Ovary (tissue), 9 donors: ENCODE results near the gene CAMSAP3. TPM values are rescaled to one million over a fixed set of nuclear protein-coding genes. Genes with fewer than 3 reads are reported as not detected.

Experiments
- DNase-seq, 5 donors: peaks; one replicate each; pipeline ENCODE4 v3.0.0-alpha.2; 2019 to 2020
- H3K27ac ChIP-seq, 2 donors: fragments of 200-600 bp; one replicate each; pipeline versions ENCODE4 v1.5.1 to v1.8.0; 2019 to 2022
- H3K27me3 ChIP-seq: fragments of 200-600 bp; one replicate; pipeline ENCODE4 v1.8.0; 2022
- H3K36me3 ChIP-seq: fragments of 200-600 bp; sonication (generic); one replicate; pipeline ENCODE4 v1.5.1; 2019
- H3K4me1 ChIP-seq: one replicate; pipeline ENCODE4 v1.8.1; 2013; ENCODE audit warnings: mild to moderate bottlenecking, moderate library complexity; ENCODE audit not compliant: insufficient read depth
- H3K4me3 ChIP-seq: fragments of 200-600 bp; sonication (generic); one replicate; pipeline ENCODE4 v1.5.1; 2017
- H3K9me3 ChIP-seq, 2 donors: fragments of 200-600 bp in 1 of 2; sonication (generic) in 1 of 2; one replicate each; pipeline versions ENCODE4 v1.5.1 to v1.8.1; 2013 to 2019; ENCODE audit warnings: mild to moderate bottlenecking in 1 of 2, moderate library complexity in 1 of 2
- CTCF ChIP-seq, 3 donors: fragments of 450-650 bp in 2 of 3; fragments of 200-600 bp in 1 of 3; IDR thresholded peaks; one replicate each; pipeline versions ENCODE4 v1.5.1 to v1.8.0; 2016 to 2022; ENCODE audit warnings: antibody characterized with exemption in 3 of 3, mild to moderate bottlenecking in 1 of 3
- EP300 ChIP-seq: sonication (generic); formaldehyde crosslinking; IDR thresholded peaks from one replicate; pipeline ENCODE4 v1.6.1; 2017; ENCODE audit warnings: antibody characterized with exemption
- POLR2A ChIP-seq: fragments of 450-650 bp; IDR thresholded peaks from one replicate; pipeline ENCODE4 v1.6.1; 2017; ENCODE audit warnings: antibody characterized with exemption, mild to moderate bottlenecking, moderate library complexity
- WGBS, 3 donors: extraction: QIAGEN DNeasy Blood & Tissue Kit in 1 of 3; methylation state at CpG; one replicate each; pipeline versions ENCODE4 v1.1.5 to v1.1.7; 2013 to 2017; 5-methylcytosine and 5-hydroxymethylcytosine counted together
- intact Hi-C, 4 donors: fragments of 100-400 bp; cut with DNase I; formaldehyde crosslinking; loops; one replicate each; pipeline versions ENCODE4 v1.11.0 to v1.15.1; 2022 to 2023
- polyA plus RNA-seq, 2 donors: library from polyadenylated mRNA; stranded (reverse); fragments of 200-250 nt in 1 of 2; fragments of 350-450 nt in 1 of 2; fragmentation: Illumina TruSeq in 1 of 2; extraction: RNeasy Lipid Tissue Mini Kit (QIAGEN cat#74804) in 1 of 2; gene quantifications; one replicate each; pipeline ENCODE4 v1.2.3, GENCODE V29; 2013 to 2014
- total RNA-seq, 7 donors: library from RNA; depleted of rRNA in 2 of 7; stranded (reverse); fragments of >200 nt in 2 of 7; fragmentation: NEBNext Ultra II Directional in 3 of 7; extraction: Animal tissue kit (Norgen Biotek cat#: 25700) in 3 of 7; gene quantifications; one replicate each; pipeline versions ENCODE4 v1.1.0 to v1.2.4, GENCODE V29; 2016 to 2023
- donor health status: DM: no; HTN: no; CAD: no; lungs with moderate emphysema.
- donor health status: DM: no; HTN: no; CAD: no.
- donor health status: Bipolar disorder and iron deficiency.
- donor health status: DM: yes; HTN: yes; CAD: no.
- donor health status: DM: no; HTN: no; CAD: no.
- donor health status: DM: yes; HTN: yes; CAD: no.

The CAMSAP3 gene
- total and polyA plus RNA-seq, 9 donors: 0.08 to 8.2 (median 1.4) TPM

- no peak for TF ChIP-seq CTCF (IDR thresholded peaks at IDR 0.05)
- TF ChIP-seq EP300: no peak
- TF ChIP-seq POLR2A: no peak
- Histone ChIP-seq H3K9me3 (no peaks in the 10 kb centered on the region), H3K4me1 (no peaks in the 10 kb centered on the region), H3K36me3 (no peaks in the 10 kb centered on the region), H3K27ac (no peak overlapping the region), H3K4me3 (no peak overlapping the region), H3K27me3 (no peaks in the 10 kb centered on the region)
- no peak for DNase-seq
- intact Hi-C loops: no loop called here
- WGBS, 3 donors: 50 to 56% (median 55%) methylated on average over 14 of the region's 14 CpGs
Observed at GRCh38 chr19:7657131-7657751, 61.6 kb downstream of the CAMSAP3 start.

- TF ChIP-seq POLR2A (no peak), CTCF (IDR thresholded peaks at IDR 0.05) (no peak), EP300 (no peak)
- no peaks in the 10 kb centered on the region for H3K27me3 ChIP-seq
- WGBS, 3 donors: 15 to 31% (median 17%) methylated on average over 9 of the region's 9 CpGs
- no peaks in the 10 kb centered on the region for H3K9me3 ChIP-seq
- no peaks in the 10 kb centered on the region for H3K4me1 ChIP-seq
- intact Hi-C loops: no loop called here
- DNase-seq: no peak
- H3K4me3 ChIP-seq: no peak overlapping the region
- no peak overlapping the region for H3K27ac ChIP-seq
- no peaks in the 10 kb centered on the region for H3K36me3 ChIP-seq
Observed at GRCh38 chr19:7658219-7658686, 62.6 kb downstream of the CAMSAP3 start.

- H3K27ac ChIP-seq: no peak overlapping the region
- no peak for DNase-seq
- H3K4me3 ChIP-seq: no peak overlapping the region
- no peaks in the 10 kb centered on the region for H3K27me3 ChIP-seq
- no peaks in the 10 kb centered on the region for H3K9me3 ChIP-seq
- TF ChIP-seq CTCF (IDR thresholded peaks at IDR 0.05): no peak
- no peak for TF ChIP-seq POLR2A
- no peak for TF ChIP-seq EP300
- WGBS, 3 donors: 71 to 76% (median 71%) methylated on average over 8 of the region's 8 CpGs
- no peaks in the 10 kb centered on the region for H3K4me1 ChIP-seq
- intact Hi-C loops: no loop called here
- H3K36me3 ChIP-seq: no peaks in the 10 kb centered on the region
Observed at GRCh38 chr19:7661744-7662538, 66.3 kb downstream of the CAMSAP3 start.

GRCh38 chr19:7662657-7663056 lies 67.0 kb downstream of the CAMSAP3 start:
- WGBS, 3 donors: 82 to 87% (median 84%) methylated on average over 14 of the region's 14 CpGs
- no peaks in the 10 kb centered on the region for H3K36me3 ChIP-seq
- no peaks in the 10 kb centered on the region for H3K9me3 ChIP-seq
- intact Hi-C loops: no loop called here
- H3K4me3 ChIP-seq: no peak overlapping the region
- no peak for TF ChIP-seq EP300
- TF ChIP-seq POLR2A: no peak
- no peak for TF ChIP-seq CTCF (IDR thresholded peaks at IDR 0.05)
- H3K4me1 ChIP-seq: no peaks in the 10 kb centered on the region
- H3K27me3 ChIP-seq: no peaks in the 10 kb centered on the region
- no peak for DNase-seq
- no peak overlapping the region for H3K27ac ChIP-seq
